BLaER1 treated with 17β-estradiol and CSF1 and Interleukin-3, amounts not matched to agents 10 nM and 100 nM (cell line): ENCODE results near the gene ALOX15B.

Source experiments
- H3K27ac ChIP-seq, 11 experiments: shearing (Covaris generic); formaldehyde crosslinking; 2 replicates each; pipeline ENCODE4 v1.8.1; 2022
- H3K27me3 ChIP-seq, 11 experiments: shearing (Covaris generic); formaldehyde crosslinking; 2 replicates each; pipeline ENCODE4 v1.8.1; 2022
- H3K36me3 ChIP-seq, 11 experiments: shearing (Covaris generic); formaldehyde crosslinking; 2 replicates each; pipeline ENCODE4 v1.8.1; 2022
- H3K4me1 ChIP-seq, 10 experiments: shearing (Covaris generic); formaldehyde crosslinking; 2 replicates each; pipeline ENCODE4 v1.8.1; 2022
- H3K4me2 ChIP-seq, 11 experiments: shearing (Covaris generic); formaldehyde crosslinking; 2 replicates each; pipeline ENCODE4 v1.8.1; 2022
- H3K4me3 ChIP-seq, 10 experiments: shearing (Covaris generic); formaldehyde crosslinking; 2 replicates each; pipeline ENCODE4 v1.8.1; 2022
- H3K9ac ChIP-seq, 11 experiments: shearing (Covaris generic); formaldehyde crosslinking; 2 replicates each; pipeline ENCODE4 v1.8.1; 2022
- H3K9me3 ChIP-seq, 11 experiments: shearing (Covaris generic); formaldehyde crosslinking; replicated peaks in 1 of 11; 2 replicates each; pipeline ENCODE4 v1.8.1; 2022
- H4K20me1 ChIP-seq, 11 experiments: shearing (Covaris generic); formaldehyde crosslinking; 2 replicates each; pipeline ENCODE4 v1.8.1; 2022
- Cebpa-rat ChIP-seq, 11 experiments: shearing (Covaris generic); IDR thresholded peaks; 2 replicates each; pipeline ENCODE4 v1.8.1; 2022

ALOX15B gene

GRCh38 chr17:8067806-8068205 lies 28.9 kb downstream of the ALOX15B start:
- no peak for TF ChIP-seq Cebpa-rat (IDR thresholded peaks at IDR 0.05)
- H3K36me3 ChIP-seq, result no peaks in the 10 kb centered on the region
- no peaks in the 10 kb centered on the region for H3K9me3 ChIP-seq
- H3K4me2 ChIP-seq, result peak overlapping the region in 3 of 11 experiments; percentile 82 to 96 (median 87); a peak in 4 of 22 replicates
- no peak overlapping the region for H3K4me3 ChIP-seq
- H3K4me1 ChIP-seq, result peaks cover 3 to 57% (median 17%) of the 10 kb centered on the region in 10 experiments; a peak in 15 of 20 replicates
- peaks cover 57 to 96% (median 84%) of the 10 kb centered on the region in 11 experiments for H3K27me3 ChIP-seq
- H3K9ac ChIP-seq, result no peak overlapping the region
- peaks cover 0 to 12% (median 0%) of the 10 kb centered on the region in 11 experiments; a peak in 3 of 22 replicates for H4K20me1 ChIP-seq
- peak overlapping the region in 2 of 11 experiments; percentile 76 to 78; a peak in 3 of 22 replicates for H3K27ac ChIP-seq

- no peak for TF ChIP-seq Cebpa-rat (IDR thresholded peaks at IDR 0.05)
- no peaks in the 10 kb centered on the region for H3K36me3 ChIP-seq
- H3K4me2 ChIP-seq, result peak overlapping the region in 8 of 11 experiments; percentile 2 to 96 (median 61); a peak in 12 of 22 replicates
- H3K9me3 ChIP-seq, result no peaks in the 10 kb centered on the region
- H3K27me3 ChIP-seq, result peaks cover 60 to 96% (median 84%) of the 10 kb centered on the region in 11 experiments
- peak overlapping the region in 1 of 10 experiments; percentile 14; a peak in 1 of 20 replicates for H3K4me3 ChIP-seq
- peak overlapping the region in 5 of 11 experiments; percentile 15 to 78 (median 58); a peak in 9 of 22 replicates for H3K27ac ChIP-seq
- peak overlapping the region in 5 of 11 experiments; percentile 1 to 56 (median 25); a peak in 5 of 22 replicates for H3K9ac ChIP-seq
- H4K20me1 ChIP-seq, result peaks cover 0 to 18% (median 0%) of the 10 kb centered on the region in 11 experiments; a peak in 3 of 22 replicates
- peaks cover 12 to 69% (median 26%) of the 10 kb centered on the region in 10 experiments; a peak in 18 of 20 replicates for H3K4me1 ChIP-seq
These were observed 30.1 kb downstream of the ALOX15B start for GRCh38 chr17:8068736-8069586.

DNA sequence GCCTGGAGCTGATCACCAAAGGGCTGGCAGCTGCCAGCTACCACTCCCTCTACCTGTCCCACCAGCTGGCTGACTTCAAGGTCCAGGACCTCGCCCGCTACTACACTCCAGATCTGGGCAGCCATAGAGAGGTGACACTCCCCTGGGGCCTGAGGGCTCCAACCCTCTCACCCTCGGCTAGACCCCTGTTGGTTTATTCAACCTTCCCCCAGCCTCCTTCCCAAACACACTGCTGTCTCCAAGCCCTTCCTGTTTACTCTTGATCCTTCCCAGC lies 30.7 kb downstream of the ALOX15B start:
- H3K4me1 ChIP-seq, result peaks cover 13 to 70% (median 29%) of the 10 kb centered on the region in 10 experiments; a peak in 18 of 20 replicates
- peaks cover 0 to 18% (median 0%) of the 10 kb centered on the region in 11 experiments; a peak in 4 of 22 replicates for H4K20me1 ChIP-seq
- no peak for TF ChIP-seq Cebpa-rat (IDR thresholded peaks at IDR 0.05)
- H3K9me3 ChIP-seq, result no peaks in the 10 kb centered on the region
- H3K9ac ChIP-seq, result peak overlapping the region in 5 of 11 experiments; percentile 1 to 56 (median 25); a peak in 5 of 22 replicates
- H3K36me3 ChIP-seq, result no peaks in the 10 kb centered on the region
- peak overlapping the region in 1 of 10 experiments; percentile 14; a peak in 1 of 20 replicates for H3K4me3 ChIP-seq
- peak overlapping the region in 5 of 11 experiments; percentile 15 to 78 (median 58); a peak in 9 of 22 replicates for H3K27ac ChIP-seq
- H3K27me3 ChIP-seq, result peaks cover 61 to 96% (median 84%) of the 10 kb centered on the region in 11 experiments
- peak overlapping the region in 7 of 11 experiments; percentile 2 to 96 (median 82); a peak in 12 of 22 replicates for H3K4me2 ChIP-seq

DNA sequence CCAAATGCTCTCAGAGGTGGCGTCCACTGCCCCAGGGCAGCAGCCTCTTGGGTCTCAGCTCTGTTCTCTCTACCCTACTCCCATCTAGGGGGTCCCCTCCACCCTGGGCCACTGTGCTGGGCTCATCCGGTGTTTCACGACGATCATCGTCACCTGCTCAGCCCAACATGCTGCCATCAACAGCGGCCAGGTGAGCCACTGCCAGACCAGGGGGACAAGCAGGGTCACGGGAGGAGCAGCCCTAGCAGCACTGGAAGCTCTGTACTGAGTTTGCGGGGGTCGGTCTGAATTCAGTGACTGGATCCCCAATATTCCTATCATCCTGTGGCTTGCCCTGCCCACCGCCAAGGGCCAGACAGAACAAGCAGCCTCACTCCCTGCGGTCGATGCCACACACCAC lies 32.6 kb downstream of the ALOX15B start:
- Histone ChIP-seq H3K9ac (no peak overlapping the region), H3K4me3 (no peak overlapping the region), H3K9me3 (no peaks in the 10 kb centered on the region), H3K4me2 (no peak overlapping the region), H3K27me3 (peaks cover 52 to 96% (median 81%) of the 10 kb centered on the region in 11 experiments), H3K4me1 (peaks cover 13 to 67% (median 29%) of the 10 kb centered on the region in 10 experiments; a peak in 18 of 20 replicates), H3K27ac (no peak overlapping the region), H4K20me1 (peaks cover 0 to 18% (median 0%) of the 10 kb centered on the region in 11 experiments; a peak in 4 of 22 replicates), H3K36me3 (no peaks in the 10 kb centered on the region)
- no peak for TF ChIP-seq Cebpa-rat (IDR thresholded peaks at IDR 0.05)

GRCh38 chr17:8072341-8072728 lies 33.5 kb downstream of the ALOX15B start:
- Histone ChIP-seq H3K4me3 (no peak overlapping the region), H3K4me2 (peak overlapping the region in 8 of 11 experiments; percentile 16 to 71 (median 53); a peak in 12 of 22 replicates), H3K9me3 (no peaks in the 10 kb centered on the region), H3K9ac (no peak overlapping the region), H3K36me3 (no peaks in the 10 kb centered on the region), H3K27ac (no peak overlapping the region), H3K4me1 (peaks cover 13 to 58% (median 29%) of the 10 kb centered on the region in 10 experiments; a peak in 18 of 20 replicates), H3K27me3 (peaks cover 50 to 95% (median 74%) of the 10 kb centered on the region in 11 experiments), H4K20me1 (peaks cover 0 to 18% (median 0%) of the 10 kb centered on the region in 11 experiments; a peak in 4 of 22 replicates)
- no peak for TF ChIP-seq Cebpa-rat (IDR thresholded peaks at IDR 0.05)

GRCh38 chr17:8072729-8073461 lies 34.0 kb downstream of the ALOX15B start:
- Histone ChIP-seq H3K27me3 (peaks cover 50 to 92% (median 72%) of the 10 kb centered on the region in 11 experiments), H3K27ac (no peak overlapping the region), H3K4me3 (peak overlapping the region in 1 of 10 experiments; percentile 35; a peak in 1 of 20 replicates), H4K20me1 (peaks cover 0 to 18% (median 0%) of the 10 kb centered on the region in 11 experiments; a peak in 4 of 22 replicates), H3K9me3 (no peaks in the 10 kb centered on the region), H3K4me2 (peak overlapping the region; percentile 16 to 71 (median 42); a peak in 16 of 22 replicates), H3K36me3 (no peaks in the 10 kb centered on the region), H3K4me1 (peaks cover 13 to 53% (median 29%) of the 10 kb centered on the region in 10 experiments; a peak in 18 of 20 replicates), H3K9ac (no peak overlapping the region)
- no peak for TF ChIP-seq Cebpa-rat (IDR thresholded peaks at IDR 0.05)

DNA sequence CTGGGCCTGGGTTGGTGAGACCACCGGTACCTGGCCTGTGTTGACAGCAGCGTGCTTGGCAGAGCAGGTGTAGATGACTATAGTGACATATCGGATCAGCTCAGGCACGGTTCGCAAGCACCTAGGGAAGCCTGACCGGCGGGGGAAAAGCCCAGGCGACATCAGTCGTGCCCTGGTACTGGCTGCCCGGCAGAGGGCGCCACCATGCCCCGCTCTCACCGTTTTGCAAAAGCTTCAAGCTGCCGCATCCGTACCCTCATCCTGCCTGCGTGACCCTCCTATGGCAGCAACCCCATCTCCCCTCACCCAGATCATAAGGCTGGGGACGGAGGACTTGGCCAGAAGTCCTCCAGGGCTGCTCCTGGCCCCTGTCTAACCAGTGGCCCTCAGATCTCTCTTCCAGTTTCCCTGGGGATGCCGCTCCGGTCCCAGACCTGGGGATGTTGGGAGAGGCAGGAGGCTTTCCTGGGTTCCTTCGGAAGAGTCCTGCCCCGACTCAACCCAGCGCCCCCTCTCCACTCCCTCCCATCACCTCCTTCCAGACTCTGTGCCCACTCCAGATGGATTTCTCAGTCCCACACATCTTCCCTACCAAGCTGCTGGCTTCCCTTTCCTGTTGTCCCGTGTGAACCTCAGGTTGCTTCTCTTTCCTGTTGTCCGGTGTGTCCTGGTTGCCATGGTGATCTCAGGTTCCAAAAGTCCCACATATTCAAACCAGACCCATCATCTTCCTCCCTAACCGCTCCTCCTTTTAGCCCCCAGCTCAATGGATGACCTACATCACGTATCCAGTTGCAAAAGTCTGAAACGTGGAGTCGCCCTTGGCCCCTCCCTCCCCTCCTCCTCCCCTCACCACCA lies 35.0 kb downstream of the ALOX15B start:
- H3K4me1 ChIP-seq, result peaks cover 13 to 43% (median 25%) of the 10 kb centered on the region in 10 experiments; a peak in 18 of 20 replicates
- no peak overlapping the region for H3K9ac ChIP-seq
- no peak overlapping the region for H3K4me3 ChIP-seq
- H3K4me2 ChIP-seq, result peak overlapping the region; percentile 22 to 61 (median 43); a peak in 18 of 22 replicates
- H3K27ac ChIP-seq, result no peak overlapping the region
- H3K36me3 ChIP-seq, result no peaks in the 10 kb centered on the region
- H3K27me3 ChIP-seq, result peaks cover 56 to 89% (median 74%) of the 10 kb centered on the region in 11 experiments
- TF ChIP-seq Cebpa-rat (IDR thresholded peaks at IDR 0.05), result no peak
- peaks cover 0 to 18% (median 0%) of the 10 kb centered on the region in 11 experiments; a peak in 4 of 22 replicates for H4K20me1 ChIP-seq
- H3K9me3 ChIP-seq, result no peaks in the 10 kb centered on the region

DNA sequence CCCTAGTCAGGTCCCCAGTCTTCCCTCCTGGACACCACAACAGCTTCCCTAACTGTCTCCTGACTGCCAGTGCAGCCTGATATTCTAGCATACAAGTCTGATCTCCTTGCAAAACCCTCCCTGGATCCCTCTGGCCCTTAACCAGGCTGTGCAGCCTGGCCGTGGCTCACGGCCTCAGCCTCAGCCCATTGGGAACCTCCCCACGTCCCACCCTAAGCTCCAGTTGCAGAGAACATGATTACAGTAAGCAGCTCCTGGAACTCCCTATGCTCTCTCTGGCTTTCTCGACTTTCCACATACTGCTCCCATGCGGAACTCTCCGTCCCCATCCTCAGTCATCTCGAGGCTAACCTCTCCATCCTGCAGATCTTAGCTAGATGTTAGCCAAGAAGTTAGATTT lies 35.7 kb downstream of the ALOX15B start:
- no peaks in the 10 kb centered on the region for H3K36me3 ChIP-seq
- no peaks in the 10 kb centered on the region for H3K9me3 ChIP-seq
- H3K4me1 ChIP-seq, result peaks cover 12 to 41% (median 23%) of the 10 kb centered on the region in 10 experiments; a peak in 18 of 20 replicates
- no peak overlapping the region for H3K9ac ChIP-seq
- no peak overlapping the region for H3K27ac ChIP-seq
- no peak overlapping the region for H3K4me2 ChIP-seq
- TF ChIP-seq Cebpa-rat (IDR thresholded peaks at IDR 0.05), result no peak
- no peak overlapping the region for H3K4me3 ChIP-seq
- H4K20me1 ChIP-seq, result peaks cover 0 to 18% (median 0%) of the 10 kb centered on the region in 11 experiments; a peak in 4 of 22 replicates
- peaks cover 63 to 90% (median 78%) of the 10 kb centered on the region in 11 experiments for H3K27me3 ChIP-seq
